Kidney (tissue), 14 donors: ENCODE data around the gene ZFPM1. TPM values are rescaled to one million over a fixed set of nuclear protein-coding genes. Genes with fewer than 3 reads are reported as not detected.

Source experiments
- DNase-seq, 5 donors: peaks; one replicate each; pipeline ENCODE4 v3.0.0-alpha.2; 2013 to 2020
- FAIRE-seq: peaks from 2 replicates; lab custom pipeline; 2012; peaks lifted over from hg19 to GRCh38; lab: Jason Lieb, UNC
- H3K27ac ChIP-seq, 2 donors: one replicate each; pipeline ENCODE4 v1.7.0; 2013; ENCODE audit warnings: low read depth in 2 of 2, low read length in 2 of 2, inconsistent platforms in 1 of 2
- H3K27me3 ChIP-seq: one replicate; pipeline ENCODE4 v1.7.1; 2013; ENCODE audit warnings: low read length, inconsistent platforms; ENCODE audit not compliant: control insufficient read depth, insufficient read depth
- H3K36me3 ChIP-seq, 3 donors: one replicate each; pipeline versions ENCODE4 v1.7.0 to v1.7.1; 2013; ENCODE audit warnings: low read length in 3 of 3, control low read depth in 1 of 3, inconsistent platforms in 1 of 3; ENCODE audit not compliant: insufficient read depth in 3 of 3, control insufficient read depth in 2 of 3
- H3K4me1 ChIP-seq, 3 donors: one replicate each; pipeline versions ENCODE4 v1.7.0 to v1.7.1; 2013; ENCODE audit warnings: low read length in 3 of 3, inconsistent platforms in 1 of 3, low read depth in 1 of 3; ENCODE audit not compliant: control insufficient read depth in 2 of 3, insufficient read depth in 2 of 3
- H3K4me3 ChIP-seq, 3 donors: one replicate each; pipeline versions ENCODE4 v1.7.0 to v1.8.1; 2013; ENCODE audit warnings: low read length in 3 of 3, control low read depth in 1 of 3, inconsistent platforms in 1 of 3
- H3K9ac ChIP-seq, 3 donors: one replicate each; pipeline versions ENCODE4 v1.7.0 to v1.7.1; 2013; ENCODE audit warnings: low read length in 3 of 3, control low read depth in 1 of 3, inconsistent platforms in 1 of 3
- H3K9me3 ChIP-seq, 3 donors: one replicate each; pipeline versions ENCODE4 v1.7.0 to v1.7.1; 2013; ENCODE audit warnings: low read length in 3 of 3, control low read depth in 1 of 3, inconsistent platforms in 1 of 3; ENCODE audit not compliant: control insufficient read depth in 2 of 3, insufficient read depth in 1 of 3
- intact Hi-C: fragments of 100-400 bp; cut with DNase I; formaldehyde crosslinking; loops from one replicate; pipeline ENCODE4 v1.11.1; 2022
- polyA plus RNA-seq: library from polyadenylated mRNA; stranded (reverse); fragments of 350-450 nt; fragmentation: Illumina TruSeq; extraction: RNeasy Lipid Tissue Mini Kit (QIAGEN cat#74804); gene quantifications from one replicate; pipeline ENCODE4 v1.2.3, GENCODE V29; 2014; ENCODE audit warnings: low read depth, low replicate concordance; ENCODE audit not compliant: insufficient read depth
- total RNA-seq: library from RNA; stranded (reverse); fragmentation: NEBNext Ultra II Directional; extraction: Animal tissue kit (Norgen Biotek cat#: 25700); gene quantifications from one replicate; pipeline ENCODE4 v1.2.1, GENCODE V29; 2021
- TF ChIP-seq, protein P1 (sequence below): IDR thresholded peaks from 3 replicates; pipeline ENCODE4 v1.5.1; 2012; ENCODE audit warnings: mild to moderate bottlenecking, moderate library complexity, borderline replicate concordance; ENCODE audit not compliant: insufficient read depth; ENCODE audit errors: extremely low read depth
- donor health status: control.
- donor health status: control.
- donor health status: control.
- donor health status: control.
- donor health status: control.
- donor health status: DM: yes; HTN: yes; CAD: no.
- donor health status: Normal renal cell carcinoma (clear cell type).

ZFPM1 gene
- total and polyA plus RNA-seq, 2 donors from 2014 or later, result 1.9 to 9.2 TPM

DNA sequence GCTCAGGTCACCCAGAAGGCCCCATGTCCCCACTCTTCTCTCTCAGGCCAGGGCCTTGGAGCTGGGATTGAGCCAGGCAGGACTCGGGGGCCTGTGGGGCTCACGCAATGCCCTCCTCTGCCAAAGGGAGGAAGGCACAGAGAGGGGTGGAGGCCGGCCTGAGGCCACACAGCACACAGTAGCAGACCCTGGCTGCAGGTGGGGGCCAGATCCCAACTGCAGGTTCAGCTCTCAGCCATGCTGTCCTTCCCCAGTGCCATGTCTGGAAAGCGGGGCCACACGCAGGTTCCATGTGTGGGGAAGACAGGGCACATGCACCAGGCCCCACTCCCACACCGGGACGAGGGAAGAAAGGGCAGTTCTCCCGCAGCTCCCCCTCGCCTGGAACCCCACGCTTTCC is 33.3 kb upstream of the ZFPM1 start:
- H3K9ac ChIP-seq, result no peak overlapping the region
- no peak for FAIRE-seq
- DNase-seq, result no peak
- H3K36me3 ChIP-seq, result no peaks in the 10 kb centered on the region
- TF ChIP-seq, protein P1, sequence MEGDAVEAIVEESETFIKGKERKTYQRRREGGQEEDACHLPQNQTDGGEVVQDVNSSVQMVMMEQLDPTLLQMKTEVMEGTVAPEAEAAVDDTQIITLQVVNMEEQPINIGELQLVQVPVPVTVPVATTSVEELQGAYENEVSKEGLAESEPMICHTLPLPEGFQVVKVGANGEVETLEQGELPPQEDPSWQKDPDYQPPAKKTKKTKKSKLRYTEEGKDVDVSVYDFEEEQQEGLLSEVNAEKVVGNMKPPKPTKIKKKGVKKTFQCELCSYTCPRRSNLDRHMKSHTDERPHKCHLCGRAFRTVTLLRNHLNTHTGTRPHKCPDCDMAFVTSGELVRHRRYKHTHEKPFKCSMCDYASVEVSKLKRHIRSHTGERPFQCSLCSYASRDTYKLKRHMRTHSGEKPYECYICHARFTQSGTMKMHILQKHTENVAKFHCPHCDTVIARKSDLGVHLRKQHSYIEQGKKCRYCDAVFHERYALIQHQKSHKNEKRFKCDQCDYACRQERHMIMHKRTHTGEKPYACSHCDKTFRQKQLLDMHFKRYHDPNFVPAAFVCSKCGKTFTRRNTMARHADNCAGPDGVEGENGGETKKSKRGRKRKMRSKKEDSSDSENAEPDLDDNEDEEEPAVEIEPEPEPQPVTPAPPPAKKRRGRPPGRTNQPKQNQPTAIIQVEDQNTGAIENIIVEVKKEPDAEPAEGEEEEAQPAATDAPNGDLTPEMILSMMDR, result no peak
- no peak overlapping the region for H3K27ac ChIP-seq
- intact Hi-C loops, result no loop called here
- no peak overlapping the region for H3K4me3 ChIP-seq
- no peaks in the 10 kb centered on the region for H3K27me3 ChIP-seq
- H3K4me1 ChIP-seq, result no peaks in the 10 kb centered on the region
- H3K9me3 ChIP-seq, result no peaks in the 10 kb centered on the region

DNA sequence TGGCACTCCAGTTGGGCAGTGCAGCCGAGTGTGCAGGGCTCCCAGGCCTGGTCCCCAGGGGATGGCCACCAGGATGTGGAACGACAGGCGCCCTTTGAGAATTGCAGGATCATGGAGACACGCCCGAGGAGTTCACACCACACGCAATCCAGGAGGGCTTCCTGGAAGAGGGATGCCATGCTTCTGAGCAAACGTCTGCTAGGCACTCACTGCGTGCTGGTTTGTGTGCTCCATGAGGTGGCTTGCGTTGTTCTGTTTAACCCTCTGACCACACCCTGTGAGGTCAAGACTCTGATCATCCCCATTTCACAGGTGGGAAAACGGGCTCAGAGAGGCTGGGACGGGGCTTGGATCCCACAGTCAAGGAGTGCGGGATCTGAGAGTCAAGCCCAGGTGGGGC is 32.6 kb upstream of the ZFPM1 start:
- Histone ChIP-seq H3K4me3 (no peak overlapping the region), H3K27me3 (no peaks in the 10 kb centered on the region), H3K9ac (no peak overlapping the region), H3K9me3 (no peaks in the 10 kb centered on the region), H3K36me3 (no peaks in the 10 kb centered on the region), H3K27ac (no peak overlapping the region), H3K4me1 (no peaks in the 10 kb centered on the region)
- intact Hi-C loops, result no loop called here
- TF ChIP-seq, protein P1, result no peak
- DNase-seq (no peak), FAIRE-seq (no peak)

DNA sequence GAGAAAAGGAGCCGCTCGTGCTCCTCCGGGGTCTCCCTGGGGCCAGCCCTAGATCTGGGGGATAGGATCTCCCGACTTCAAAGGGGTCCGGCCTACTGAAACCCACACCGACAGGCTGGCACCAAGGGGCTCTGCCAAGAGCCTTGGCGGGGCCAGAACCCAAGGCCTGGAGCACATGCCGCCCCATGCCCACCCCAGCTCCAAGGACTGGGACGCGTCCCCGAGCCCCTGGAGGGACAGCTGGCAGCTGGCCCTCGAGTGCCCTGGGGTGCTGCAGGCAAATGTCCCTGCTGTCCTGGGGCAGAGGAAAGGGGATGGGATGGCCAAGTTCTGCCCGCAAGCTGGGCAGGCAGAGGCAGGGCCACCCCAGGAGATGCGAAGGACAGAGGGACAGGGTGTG is 31.8 kb upstream of the ZFPM1 start:
- Histone ChIP-seq H3K9ac (no peak overlapping the region), H3K4me1 (no peaks in the 10 kb centered on the region), H3K4me3 (no peak overlapping the region), H3K36me3 (no peaks in the 10 kb centered on the region), H3K9me3 (no peaks in the 10 kb centered on the region), H3K27ac (no peak overlapping the region), H3K27me3 (no peaks in the 10 kb centered on the region)
- TF ChIP-seq, protein P1, result no peak
- DNase-seq, result no peak
- intact Hi-C loops, result no loop called here
- FAIRE-seq, result no peak

- Histone ChIP-seq H3K36me3 (no peaks in the 10 kb centered on the region), H3K9me3 (no peaks in the 10 kb centered on the region), H3K9ac (no peak overlapping the region), H3K27me3 (no peaks in the 10 kb centered on the region), H3K4me3 (no peak overlapping the region), H3K27ac (no peak overlapping the region), H3K4me1 (no peaks in the 10 kb centered on the region)
- DNase-seq, result no peak
- intact Hi-C loops, result no loop called here
- FAIRE-seq, result no peak
- TF ChIP-seq, protein P1, result no peak
These were observed 31.1 kb upstream of the ZFPM1 start for GRCh38 chr16:88421871-88422433.
